Skeletal muscle satellite cell (primary cell): ENCODE measurements around the gene TMEM208.

Experiments used
- H3K27me3 ChIP-seq: 2 replicates; pipeline ENCODE4 v1.7.0; 2013; ENCODE audit warnings: low read length; ENCODE audit not compliant: control insufficient read depth, insufficient read depth
- H3K36me3 ChIP-seq: 2 replicates; pipeline ENCODE4 v1.7.0; 2013; ENCODE audit warnings: mild to moderate bottlenecking, control low read depth, low read length; ENCODE audit not compliant: insufficient read depth
- H3K4me1 ChIP-seq: 2 replicates; pipeline ENCODE4 v1.7.0; 2013; ENCODE audit warnings: low read length; ENCODE audit not compliant: control insufficient read depth, insufficient read depth
- H3K4me2 ChIP-seq: 2 replicates; pipeline ENCODE4 v1.7.0; 2013; ENCODE audit warnings: mild to moderate bottlenecking, low read length
- H3K4me3 ChIP-seq: 2 replicates; pipeline ENCODE4 v1.7.0; 2013; ENCODE audit warnings: low read length
- H3K9ac ChIP-seq: 2 replicates; pipeline ENCODE4 v1.7.0; 2013; ENCODE audit warnings: mild to moderate bottlenecking, low read depth, low read length, moderate library complexity
- H3K9me3 ChIP-seq: replicated peaks from 2 replicates; pipeline ENCODE4 v1.7.0; 2013; ENCODE audit warnings: mild to moderate bottlenecking, control low read depth, low read length

The TMEM208 gene

DNA sequence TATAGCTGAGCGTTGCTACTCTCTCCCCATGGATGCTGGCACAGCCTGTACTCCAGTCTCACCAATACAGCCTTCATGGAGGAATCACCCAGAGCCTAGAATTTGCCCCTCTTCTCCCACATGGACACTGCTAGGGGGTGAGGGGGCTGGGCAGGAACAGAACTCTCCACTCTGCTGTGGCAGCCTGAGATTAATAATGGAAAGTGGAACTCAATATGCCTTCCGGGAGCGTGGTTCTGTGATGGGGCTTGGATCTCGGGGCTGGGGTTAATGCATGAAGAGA, 23.1 kb downstream of the TMEM208 start:
- H3K4me3 ChIP-seq = peak overlapping the region; percentile 80
- no peaks in the 10 kb centered on the region for H3K27me3 ChIP-seq
- no peak overlapping the region for H3K9ac ChIP-seq
- no peaks in the 10 kb centered on the region for H3K36me3 ChIP-seq
- H3K4me1 ChIP-seq = peaks cover 34% of the 10 kb centered on the region
- no peaks in the 10 kb centered on the region for H3K9me3 ChIP-seq
- peak overlapping the region; percentile 95 for H3K4me2 ChIP-seq

GRCh38 chr16:67252609-67253497, 25.9 kb downstream of the TMEM208 start:
- H3K9ac ChIP-seq = no peak overlapping the region
- no peaks in the 10 kb centered on the region for H3K9me3 ChIP-seq
- peaks cover 26% of the 10 kb centered on the region for H3K4me1 ChIP-seq
- H3K27me3 ChIP-seq = no peaks in the 10 kb centered on the region
- H3K4me3 ChIP-seq = no peak overlapping the region
- peaks cover 6% of the 10 kb centered on the region for H3K36me3 ChIP-seq
- no peak overlapping the region for H3K4me2 ChIP-seq

GRCh38 chr16:67254801-67255552, 28.0 kb downstream of the TMEM208 start:
- no peak overlapping the region for H3K9ac ChIP-seq
- peaks cover 6% of the 10 kb centered on the region for H3K36me3 ChIP-seq
- no peak overlapping the region for H3K4me3 ChIP-seq

GRCh38 chr16:67255553-67256221, 28.8 kb downstream of the TMEM208 start:
- Histone ChIP-seq H3K4me2 (no peak overlapping the region), H3K9ac (no peak overlapping the region), H3K4me1 (peaks cover 7% of the 10 kb centered on the region), H3K9me3 (no peaks in the 10 kb centered on the region), H3K4me3 (no peak overlapping the region), H3K36me3 (peaks cover 6% of the 10 kb centered on the region), H3K27me3 (no peaks in the 10 kb centered on the region)

More at GRCh38 chr16:67254801-67255552, 28.0 kb downstream of the TMEM208 start:
- H3K27me3 ChIP-seq = no peaks in the 10 kb centered on the region
- no peaks in the 10 kb centered on the region for H3K9me3 ChIP-seq
- no peak overlapping the region for H3K4me2 ChIP-seq
- H3K4me1 ChIP-seq = peaks cover 9% of the 10 kb centered on the region

DNA sequence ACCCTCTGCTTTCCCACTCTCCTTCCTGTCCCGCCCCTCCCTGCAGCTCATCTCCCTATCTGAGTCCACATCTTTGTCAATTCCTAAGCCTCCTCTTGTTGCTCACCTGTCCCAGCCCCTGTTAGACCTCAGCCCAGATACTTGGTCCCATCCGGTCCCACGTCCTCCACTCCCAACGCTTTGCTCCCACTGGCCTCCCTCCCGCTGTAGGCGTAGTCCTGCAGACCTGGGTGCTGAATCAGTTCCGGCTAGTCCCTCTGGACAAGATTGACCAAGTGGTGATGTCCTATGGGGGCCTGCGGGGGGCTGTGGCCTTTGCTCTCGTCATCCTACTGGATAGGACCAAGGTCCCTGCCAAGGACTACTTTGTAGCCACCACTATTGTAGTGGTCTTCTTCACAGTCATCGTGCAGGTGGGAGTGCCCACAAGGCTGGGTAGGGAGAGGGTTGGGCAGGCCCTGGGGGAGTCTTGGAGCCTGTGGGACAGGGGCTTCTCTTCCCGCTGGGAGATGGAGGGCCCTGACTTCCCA, 29.8 kb downstream of the TMEM208 start:
- Histone ChIP-seq H3K4me3 (no peak overlapping the region), H3K9me3 (no peaks in the 10 kb centered on the region), H3K36me3 (peaks cover 6% of the 10 kb centered on the region), H3K4me2 (no peak overlapping the region), H3K27me3 (no peaks in the 10 kb centered on the region), H3K9ac (no peak overlapping the region), H3K4me1 (peaks cover 7% of the 10 kb centered on the region)

DNA sequence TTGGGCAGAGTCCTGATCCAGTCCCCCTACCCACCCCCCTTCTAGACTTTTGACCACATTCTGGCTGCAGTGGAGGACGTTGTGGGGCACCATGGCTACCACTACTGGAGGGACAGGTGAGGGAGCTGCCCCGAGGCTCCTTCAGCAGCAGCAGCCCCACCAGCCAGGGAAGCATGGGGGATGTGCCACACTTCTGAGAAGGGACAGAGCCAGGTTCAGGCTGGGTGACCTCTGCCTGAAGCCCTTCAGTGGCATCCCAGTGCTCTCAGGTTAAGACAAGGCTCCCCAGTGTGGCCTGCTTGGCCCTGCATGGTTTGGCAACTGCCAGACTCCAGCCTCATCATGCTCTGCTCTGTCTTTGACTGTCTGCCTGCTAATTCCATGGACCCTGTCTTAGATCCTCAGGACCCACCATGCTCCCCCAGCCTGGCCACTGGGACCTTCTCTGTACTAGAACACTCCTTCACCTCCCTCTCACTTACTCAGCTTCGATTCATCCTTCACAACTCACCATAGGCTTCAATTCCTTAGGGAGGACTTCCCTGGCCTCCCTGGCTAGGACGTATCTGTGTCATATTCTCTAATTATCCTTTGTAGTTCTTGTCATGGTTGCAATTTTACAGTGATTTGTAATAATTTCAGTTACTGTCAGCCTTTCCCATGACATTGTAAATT, 30.7 kb downstream of the TMEM208 start:
- Histone ChIP-seq H3K27me3 (no peaks in the 10 kb centered on the region), H3K4me3 (no peak overlapping the region), H3K9me3 (no peaks in the 10 kb centered on the region), H3K4me2 (no peak overlapping the region), H3K4me1 (peaks cover 7% of the 10 kb centered on the region), H3K9ac (no peak overlapping the region), H3K36me3 (peaks cover 6% of the 10 kb centered on the region)

- no peak overlapping the region for H3K4me3 ChIP-seq
- no peak overlapping the region for H3K9ac ChIP-seq
- H3K36me3 ChIP-seq = peaks cover 6% of the 10 kb centered on the region
- H3K4me2 ChIP-seq = no peak overlapping the region
- H3K27me3 ChIP-seq = no peaks in the 10 kb centered on the region
- no peaks in the 10 kb centered on the region for H3K9me3 ChIP-seq
- peaks cover 7% of the 10 kb centered on the region for H3K4me1 ChIP-seq
Measured at GRCh38 chr16:67258161-67258835, 31.4 kb downstream of the TMEM208 start.

DNA sequence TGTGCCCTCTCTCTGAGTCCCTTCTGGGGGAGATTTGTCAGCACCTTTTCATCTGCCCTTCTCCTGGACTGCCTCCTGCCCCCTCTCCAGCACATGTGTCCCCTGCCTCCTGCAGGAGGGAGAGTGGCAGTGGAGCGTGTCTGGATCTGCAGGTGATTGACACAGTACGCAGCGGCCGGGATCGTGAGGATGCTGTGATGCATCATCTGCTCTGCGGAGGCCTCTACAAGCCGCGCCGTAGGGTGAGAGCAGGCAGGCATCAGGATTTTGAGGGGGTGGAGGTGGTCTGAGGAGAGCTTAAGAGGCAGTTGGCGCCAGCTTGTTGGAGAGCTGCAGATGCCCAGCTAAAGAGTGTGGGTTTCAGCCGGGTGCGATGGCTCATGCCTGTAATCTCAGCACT, 32.8 kb downstream of the TMEM208 start:
- Histone ChIP-seq H3K36me3 (peaks cover 6% of the 10 kb centered on the region), H3K9ac (no peak overlapping the region), H3K27me3 (no peaks in the 10 kb centered on the region), H3K9me3 (no peaks in the 10 kb centered on the region), H3K4me3 (no peak overlapping the region), H3K4me2 (no peak overlapping the region), H3K4me1 (peaks cover 7% of the 10 kb centered on the region)

DNA sequence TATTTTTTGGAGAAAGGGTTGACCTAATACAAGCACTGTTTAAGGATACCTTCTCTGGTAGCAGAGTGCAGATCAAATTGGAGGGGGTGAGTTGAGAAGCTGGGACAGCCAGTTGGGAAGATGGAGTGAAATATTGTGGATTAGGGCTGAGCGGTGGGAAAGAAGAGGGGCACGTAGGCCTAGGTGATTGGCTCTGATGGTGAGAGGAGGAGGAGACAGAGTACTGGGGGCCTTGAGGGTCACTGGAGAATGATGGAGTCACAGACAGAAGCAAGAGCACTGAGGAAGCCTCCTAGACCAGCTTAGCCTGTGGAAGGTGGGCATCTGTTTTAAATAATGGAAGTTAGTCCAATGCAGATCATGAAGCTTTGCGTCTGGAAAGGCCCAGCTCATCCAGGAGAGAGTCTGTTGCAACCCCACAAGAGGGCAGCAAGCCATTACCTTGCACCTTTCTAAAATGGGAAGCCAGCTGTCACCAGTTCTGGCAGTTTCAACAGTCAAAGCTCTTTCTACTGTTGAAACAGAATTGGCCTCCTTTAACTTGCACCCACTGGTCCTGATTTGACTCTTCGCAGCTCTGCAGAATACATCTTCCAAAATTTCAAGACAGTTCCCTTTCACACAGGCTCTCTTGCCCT, 33.6 kb downstream of the TMEM208 start:
- H3K27me3 ChIP-seq = no peaks in the 10 kb centered on the region
- no peak overlapping the region for H3K4me2 ChIP-seq
- H3K36me3 ChIP-seq = peaks cover 6% of the 10 kb centered on the region
- H3K4me1 ChIP-seq = peaks cover 7% of the 10 kb centered on the region
- H3K4me3 ChIP-seq = no peak overlapping the region
- no peak overlapping the region for H3K9ac ChIP-seq
- H3K9me3 ChIP-seq = no peaks in the 10 kb centered on the region

GRCh38 chr16:67263201-67263600, 36.3 kb downstream of the TMEM208 start:
- H3K4me3 ChIP-seq = no peak overlapping the region
- no peaks in the 10 kb centered on the region for H3K9me3 ChIP-seq
- no peak overlapping the region for H3K4me2 ChIP-seq
- no peaks in the 10 kb centered on the region for H3K36me3 ChIP-seq
- no peak overlapping the region for H3K9ac ChIP-seq
- H3K27me3 ChIP-seq = no peaks in the 10 kb centered on the region
- peaks cover 5% of the 10 kb centered on the region for H3K4me1 ChIP-seq
